ENCODE measurements around the gene NPPA.

The NPPA gene

DNA sequence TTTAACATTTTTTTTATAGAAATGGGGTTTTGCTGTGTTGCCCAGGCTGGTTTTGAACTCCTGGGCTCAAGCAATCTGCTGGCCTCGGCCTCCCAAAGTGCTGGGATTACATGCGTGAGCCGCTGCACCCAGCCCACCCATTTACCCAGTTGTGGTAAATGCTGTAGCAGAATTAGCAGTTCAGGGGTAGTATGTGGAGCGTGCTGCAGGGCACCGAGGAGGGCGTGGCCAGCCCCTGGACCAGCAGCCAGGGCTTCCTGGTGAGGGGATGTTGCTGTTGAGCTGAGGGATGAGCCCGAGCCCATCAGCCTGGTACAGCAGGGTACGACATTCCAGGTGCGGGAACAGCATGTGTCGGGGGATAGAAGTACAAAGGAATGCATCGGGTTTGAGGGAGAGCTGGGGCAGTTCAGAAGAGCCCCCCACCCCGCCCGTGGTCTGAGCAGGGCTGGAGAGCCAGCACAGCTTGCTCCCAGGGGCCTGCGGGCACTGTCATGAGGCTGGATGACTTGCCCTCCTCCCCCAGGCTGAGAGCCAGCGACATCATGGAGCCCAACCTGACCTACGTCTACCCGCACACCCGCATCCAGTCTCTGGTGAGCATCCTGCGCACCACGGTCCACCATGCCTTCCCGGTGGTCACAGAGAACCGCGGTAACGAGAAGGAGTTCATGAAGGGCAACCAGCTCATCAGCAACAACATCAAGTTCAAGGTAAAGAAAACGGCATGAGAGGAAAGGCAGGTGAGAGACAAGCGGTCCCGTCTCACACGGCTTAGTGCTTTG, 11.9 kb downstream of the NPPA start:
- TF ChIP-seq, protein P1, sequence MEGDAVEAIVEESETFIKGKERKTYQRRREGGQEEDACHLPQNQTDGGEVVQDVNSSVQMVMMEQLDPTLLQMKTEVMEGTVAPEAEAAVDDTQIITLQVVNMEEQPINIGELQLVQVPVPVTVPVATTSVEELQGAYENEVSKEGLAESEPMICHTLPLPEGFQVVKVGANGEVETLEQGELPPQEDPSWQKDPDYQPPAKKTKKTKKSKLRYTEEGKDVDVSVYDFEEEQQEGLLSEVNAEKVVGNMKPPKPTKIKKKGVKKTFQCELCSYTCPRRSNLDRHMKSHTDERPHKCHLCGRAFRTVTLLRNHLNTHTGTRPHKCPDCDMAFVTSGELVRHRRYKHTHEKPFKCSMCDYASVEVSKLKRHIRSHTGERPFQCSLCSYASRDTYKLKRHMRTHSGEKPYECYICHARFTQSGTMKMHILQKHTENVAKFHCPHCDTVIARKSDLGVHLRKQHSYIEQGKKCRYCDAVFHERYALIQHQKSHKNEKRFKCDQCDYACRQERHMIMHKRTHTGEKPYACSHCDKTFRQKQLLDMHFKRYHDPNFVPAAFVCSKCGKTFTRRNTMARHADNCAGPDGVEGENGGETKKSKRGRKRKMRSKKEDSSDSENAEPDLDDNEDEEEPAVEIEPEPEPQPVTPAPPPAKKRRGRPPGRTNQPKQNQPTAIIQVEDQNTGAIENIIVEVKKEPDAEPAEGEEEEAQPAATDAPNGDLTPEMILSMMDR (IDR thresholded peaks at IDR 0.05; ENCODE audit: extremely low read depth, missing control alignments), result no peak
- no peak for DNase-seq (ENCODE audit: low spot score)

DNA sequence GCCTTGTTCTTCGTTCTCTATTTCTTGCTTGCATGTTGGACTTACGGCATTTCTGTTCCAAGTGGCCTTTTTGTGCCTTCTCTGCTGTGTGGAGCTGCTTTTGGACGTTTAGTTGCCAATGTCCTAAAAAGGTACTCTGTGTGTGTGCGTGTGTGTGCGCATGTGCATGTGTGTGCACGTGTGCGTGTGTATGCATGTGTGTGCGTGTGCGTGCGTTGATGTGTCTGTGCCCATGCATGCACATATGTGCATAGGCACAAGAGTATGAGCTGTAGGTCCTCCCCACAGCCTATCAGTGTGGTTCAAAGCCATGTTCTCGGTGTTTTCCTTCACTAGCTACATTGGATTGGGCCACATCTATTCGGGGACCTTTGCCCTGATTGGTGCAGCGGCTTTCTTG, 13.7 kb downstream of the NPPA start:
- DNase-seq (ENCODE audit: low spot score), result no peak
- TF ChIP-seq, protein P1 (IDR thresholded peaks at IDR 0.05; ENCODE audit: extremely low read depth, missing control alignments), result no peak

DNA sequence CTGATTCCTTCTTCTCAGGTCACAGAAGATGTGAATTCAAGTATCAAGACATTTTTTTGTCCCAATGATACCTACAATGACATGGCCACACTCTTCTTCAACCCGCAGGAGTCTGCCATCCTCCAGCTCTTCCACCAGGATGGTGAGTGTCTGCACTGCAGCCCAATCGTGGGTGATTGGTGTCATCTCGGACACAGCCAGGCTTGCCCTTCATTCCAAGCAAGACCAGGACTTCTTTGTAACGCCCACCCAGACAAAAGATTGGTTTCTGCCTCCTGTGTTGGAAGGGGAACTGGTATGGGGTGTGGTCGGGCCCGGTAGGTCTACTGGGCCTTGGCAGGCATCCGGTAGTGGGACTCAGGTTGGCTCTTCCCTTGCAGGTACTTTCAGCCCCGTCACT, 14.1 kb downstream of the NPPA start:
- TF ChIP-seq, protein P1 (IDR thresholded peaks at IDR 0.05; ENCODE audit: extremely low read depth, missing control alignments), result no peak
- no peak for DNase-seq (ENCODE audit: low spot score)

DNA sequence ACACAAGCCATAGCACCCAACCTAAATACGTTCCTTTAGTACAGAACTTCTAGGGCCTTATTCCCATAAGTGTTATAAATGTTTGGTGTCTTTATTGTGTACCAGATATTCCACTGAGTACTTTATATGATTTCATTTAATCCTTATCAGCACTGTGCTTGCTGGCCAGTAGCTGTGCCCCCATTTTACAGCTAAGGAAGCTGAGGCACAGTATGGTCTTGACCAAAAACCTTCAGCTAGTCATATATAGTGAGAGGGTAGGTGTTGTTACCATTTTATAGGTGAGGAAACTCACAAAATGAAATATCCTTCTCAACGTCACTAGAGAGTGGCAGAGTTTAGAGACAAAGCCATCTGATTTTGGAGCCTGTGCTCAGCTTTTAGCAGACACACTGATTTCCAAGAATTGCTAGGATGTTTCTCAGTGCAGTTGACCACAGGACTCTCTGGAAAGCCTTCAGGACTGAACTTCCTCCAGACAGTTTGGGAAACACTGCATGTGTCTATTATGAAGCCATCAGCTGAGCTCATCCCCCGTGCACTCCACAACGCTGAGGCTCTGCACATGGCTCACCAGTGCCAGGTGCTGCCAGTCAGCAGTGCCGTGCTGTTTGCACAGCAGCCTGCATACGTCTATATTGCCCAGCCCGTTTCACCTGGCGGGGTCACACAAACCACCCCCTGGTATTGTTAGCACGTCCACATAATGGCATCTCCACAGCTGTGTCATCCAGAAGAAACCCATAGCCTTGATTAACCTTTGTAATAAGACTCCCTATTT, 15.4 kb downstream of the NPPA start:
- TF ChIP-seq, protein P1 (IDR thresholded peaks at IDR 0.05; ENCODE audit: extremely low read depth, missing control alignments), result no peak
- DNase-seq (ENCODE audit: low spot score), result no peak

DNA sequence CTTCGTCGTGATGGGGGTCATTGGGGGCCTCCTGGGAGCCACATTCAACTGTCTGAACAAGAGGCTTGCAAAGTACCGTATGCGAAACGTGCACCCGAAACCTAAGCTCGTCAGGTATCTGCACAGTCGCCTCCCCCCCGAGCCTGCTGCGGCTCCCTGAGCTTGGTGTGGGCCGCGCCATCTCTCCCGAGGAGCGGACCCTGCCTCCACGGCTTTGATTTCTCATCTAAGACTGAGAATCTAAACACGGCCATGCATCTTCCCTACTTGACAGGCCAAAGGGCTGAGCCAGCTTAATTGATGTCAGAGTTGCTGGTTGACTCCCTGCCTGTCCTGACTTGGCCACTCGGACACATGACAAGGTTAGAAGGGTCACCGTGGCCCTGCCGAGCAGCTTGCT, 19.1 kb downstream of the NPPA start:
- TF ChIP-seq, protein P1 (IDR thresholded peaks at IDR 0.05; ENCODE audit: extremely low read depth, missing control alignments), result no peak
- DNase-seq (ENCODE audit: low spot score), result no peak

DNA sequence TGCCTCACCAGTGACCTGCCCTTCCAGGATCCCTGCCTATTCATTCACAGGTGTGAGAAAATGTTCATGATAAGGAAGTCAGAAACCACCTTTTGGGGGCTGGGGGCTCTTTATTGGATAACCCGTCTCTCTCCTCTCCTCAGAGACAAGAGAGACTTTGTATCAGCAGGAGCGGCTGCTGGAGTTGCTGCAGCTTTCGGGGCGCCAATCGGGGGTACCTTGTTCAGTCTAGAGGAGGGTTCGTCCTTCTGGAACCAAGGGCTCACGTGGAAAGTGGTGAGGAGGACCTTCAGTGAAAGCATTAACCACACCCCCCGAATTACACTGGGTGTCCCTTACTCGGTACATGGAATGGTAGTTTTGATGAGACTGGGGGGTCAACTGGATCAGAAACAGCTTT, 20.6 kb downstream of the NPPA start:
- TF ChIP-seq, protein P1 (IDR thresholded peaks at IDR 0.05; ENCODE audit: extremely low read depth, missing control alignments), result no peak
- DNase-seq (ENCODE audit: low spot score), result no peak

DNA sequence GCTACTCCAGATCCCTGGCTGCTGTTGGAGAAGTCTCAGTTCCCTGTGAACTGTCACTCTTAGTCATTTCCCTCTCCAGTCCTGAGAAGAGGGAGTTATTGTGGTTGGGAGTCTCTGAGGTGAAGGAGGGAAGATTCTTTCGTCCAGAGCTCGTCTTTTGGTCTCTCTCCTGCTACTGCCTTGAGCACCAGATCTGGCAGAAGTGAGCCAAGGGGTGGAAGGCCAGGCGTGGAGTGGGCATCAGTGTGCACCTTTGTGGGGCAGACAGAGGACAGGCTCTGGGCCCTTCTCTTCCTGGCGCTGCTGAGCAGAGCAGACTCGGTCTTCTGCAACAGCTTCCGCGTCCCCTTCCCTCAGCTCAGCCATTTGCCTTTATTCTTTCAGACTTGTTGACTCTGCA, 22.5 kb downstream of the NPPA start:
- DNase-seq (ENCODE audit: low spot score), result no peak
- TF ChIP-seq, protein P1 (IDR thresholded peaks at IDR 0.05; ENCODE audit: extremely low read depth, missing control alignments), result no peak
